ENCODE measurements around the gene SELE. TPM values are rescaled to one million over a fixed set of nuclear protein-coding genes. Genes with fewer than 3 reads are reported as not detected.
"Not testable (repeated sequence)": the region's sequence is repeated elsewhere in the genome, so short reads cannot be mapped to it uniquely, and the experiment has no call there.

Gene SELE
- total RNA-seq, 4 donors from 2014 or later: 0.09 to 0.20 TPM; not detected in 2

- Histone ChIP-seq H3K36me3 (no peaks in the 10 kb centered on the region), H3K9me3 (no peaks in the 10 kb centered on the region), H3K27ac (no peak overlapping the region), H3K4me1 (no peaks in the 10 kb centered on the region), H3K4me3 (no peak overlapping the region), H3K27me3 (no peaks in the 10 kb centered on the region)
- in situ Hi-C loops (cut with MboI; ENCODE audit: low sequenced_read_pairs in 4 of 4) (no loop called here), intact Hi-C loops (cut with DNase I; ENCODE audit: low total_unique reads) (no loop called here)
- DNase-seq: no peak
- no peak for ATAC-seq
- TF ChIP-seq CTCF (IDR thresholded peaks at IDR 0.05 in 4 of 5, conservative IDR thresholded peaks at IDR 0.05 in 1 of 5): no peak
- no peak for TF ChIP-seq POLR2A (IDR thresholded peaks at IDR 0.05)
These were observed 10.1 kb downstream of the SELE start for GRCh38 chr1:169723763-169724162.

DNA sequence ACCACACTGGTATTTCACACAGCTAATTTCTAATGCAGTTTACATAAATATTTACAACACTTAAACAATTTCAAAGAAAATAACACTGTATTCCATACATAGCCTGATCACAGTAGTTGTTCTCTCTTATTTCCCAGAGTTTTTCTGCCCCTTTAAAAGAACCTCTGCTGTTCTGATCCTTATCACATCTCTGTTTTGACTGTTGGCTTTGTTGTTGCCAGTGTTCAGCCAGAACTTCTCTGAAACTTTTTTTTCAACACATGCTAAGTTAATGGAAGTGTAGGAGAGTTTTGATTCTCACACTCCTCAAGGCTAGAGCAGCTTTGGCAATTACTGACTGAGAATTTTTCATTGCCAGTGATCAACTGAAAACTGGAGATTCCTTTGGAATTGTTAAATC lies 11.1 kb downstream of the SELE start:
- H3K9me3 ChIP-seq: no peaks in the 10 kb centered on the region
- no peak overlapping the region for H3K27ac ChIP-seq
- no peak for ATAC-seq
- in situ Hi-C loops (cut with MboI; ENCODE audit: low sequenced_read_pairs in 4 of 4) (no loop called here), intact Hi-C loops (cut with DNase I; ENCODE audit: low total_unique reads) (no loop called here)
- no peaks in the 10 kb centered on the region for H3K27me3 ChIP-seq
- no peak for DNase-seq
- no peaks in the 10 kb centered on the region for H3K4me1 ChIP-seq
- H3K36me3 ChIP-seq: no peaks in the 10 kb centered on the region
- no peak overlapping the region for H3K4me3 ChIP-seq
- TF ChIP-seq POLR2A (IDR thresholded peaks at IDR 0.05): no peak
- no peak for TF ChIP-seq CTCF (IDR thresholded peaks at IDR 0.05 in 4 of 5, conservative IDR thresholded peaks at IDR 0.05 in 1 of 5)

- ATAC-seq; H3K4me3 ChIP-seq; DNase-seq; intact Hi-C loops (cut with DNase I; ENCODE audit: low total_unique reads); H3K27ac ChIP-seq; H3K36me3 ChIP-seq; H3K9me3 ChIP-seq; in situ Hi-C loops (cut with MboI; ENCODE audit: low sequenced_read_pairs in 4 of 4); H3K27me3 ChIP-seq; H3K4me1 ChIP-seq: not testable (repeated sequence)
These were observed 18.8 kb downstream of the SELE start for GRCh38 chr1:169715100-169715499.

DNA sequence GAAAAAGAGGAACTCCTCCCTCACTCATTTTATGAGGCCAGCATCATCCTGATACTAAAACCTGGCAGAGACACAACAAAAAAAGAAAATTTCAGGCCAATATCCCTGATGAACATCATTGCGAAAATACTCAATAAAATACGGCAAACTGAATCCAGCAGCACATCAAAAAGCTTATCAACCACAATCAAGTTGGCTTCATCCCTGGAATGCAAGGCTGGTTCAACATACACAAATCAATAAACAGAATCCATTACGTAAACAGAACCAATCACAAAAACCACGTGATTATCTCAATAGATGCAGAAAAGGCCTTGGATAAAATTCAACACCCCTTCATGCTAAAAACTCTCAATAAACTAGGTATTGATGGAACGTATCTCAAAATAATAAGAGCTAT lies 20.8 kb downstream of the SELE start:
- ATAC-seq; in situ Hi-C loops (cut with MboI; ENCODE audit: low sequenced_read_pairs in 4 of 4): not testable (repeated sequence)

GRCh38 chr1:169712309-169712631 lies 21.6 kb downstream of the SELE start:
- H3K9me3 ChIP-seq: no peaks in the 10 kb centered on the region

More for the DNA sequence above, 20.8 kb downstream of the SELE start:
- intact Hi-C loops (cut with DNase I; ENCODE audit: low total_unique reads): loop anchor here (5.0 kb wide), 2 partner anchors 111 to 161 kb away; no protein-coding TSS in a partner anchor
- not testable (repeated sequence) for H3K4me3 ChIP-seq, H3K27me3 ChIP-seq, H3K9me3 ChIP-seq, H3K4me1 ChIP-seq, DNase-seq, H3K36me3 ChIP-seq, H3K27ac ChIP-seq

More at GRCh38 chr1:169712309-169712631, 21.6 kb downstream of the SELE start:
- H3K27ac ChIP-seq: no peak overlapping the region
- intact Hi-C loops (cut with DNase I; ENCODE audit: low total_unique reads) (loop anchor here (5.0 kb wide), 2 partner anchors 110 to 160 kb away; no protein-coding TSS in a partner anchor), in situ Hi-C loops (cut with MboI; ENCODE audit: low sequenced_read_pairs in 4 of 4) (no loop called here)
- peak overlapping the region in 1 of 4 donors; percentile 49 for H3K4me3 ChIP-seq
- no peaks in the 10 kb centered on the region for H3K27me3 ChIP-seq
- no peak for DNase-seq
- H3K36me3 ChIP-seq: no peaks in the 10 kb centered on the region
- TF ChIP-seq POLR2A (IDR thresholded peaks at IDR 0.05): no peak
- TF ChIP-seq CTCF (IDR thresholded peaks at IDR 0.05 in 4 of 5, conservative IDR thresholded peaks at IDR 0.05 in 1 of 5): no peak
- H3K4me1 ChIP-seq: no peaks in the 10 kb centered on the region
- ATAC-seq: no peak
